MM.1S (cell line): ENCODE measurements around the gene SLC30A5.

Source experiments
- EZH2 ChIP-seq: fragments of 300-600 bp; sonication (generic); optimal IDR thresholded peaks from 2 replicates; pipeline ENCODE3; 2017; ENCODE audit warnings: low read depth, mild to moderate bottlenecking, antibody characterized with exemption, low read length, mixed read lengths
- TF ChIP-seq, protein P1 (sequence below): fragments of 300-600 bp; sonication (generic); IDR thresholded peaks from 2 replicates; pipeline ENCODE4 v1.5.1; 2016; ENCODE audit warnings: antibody characterized with exemption, low read length, mixed read lengths

DNA sequence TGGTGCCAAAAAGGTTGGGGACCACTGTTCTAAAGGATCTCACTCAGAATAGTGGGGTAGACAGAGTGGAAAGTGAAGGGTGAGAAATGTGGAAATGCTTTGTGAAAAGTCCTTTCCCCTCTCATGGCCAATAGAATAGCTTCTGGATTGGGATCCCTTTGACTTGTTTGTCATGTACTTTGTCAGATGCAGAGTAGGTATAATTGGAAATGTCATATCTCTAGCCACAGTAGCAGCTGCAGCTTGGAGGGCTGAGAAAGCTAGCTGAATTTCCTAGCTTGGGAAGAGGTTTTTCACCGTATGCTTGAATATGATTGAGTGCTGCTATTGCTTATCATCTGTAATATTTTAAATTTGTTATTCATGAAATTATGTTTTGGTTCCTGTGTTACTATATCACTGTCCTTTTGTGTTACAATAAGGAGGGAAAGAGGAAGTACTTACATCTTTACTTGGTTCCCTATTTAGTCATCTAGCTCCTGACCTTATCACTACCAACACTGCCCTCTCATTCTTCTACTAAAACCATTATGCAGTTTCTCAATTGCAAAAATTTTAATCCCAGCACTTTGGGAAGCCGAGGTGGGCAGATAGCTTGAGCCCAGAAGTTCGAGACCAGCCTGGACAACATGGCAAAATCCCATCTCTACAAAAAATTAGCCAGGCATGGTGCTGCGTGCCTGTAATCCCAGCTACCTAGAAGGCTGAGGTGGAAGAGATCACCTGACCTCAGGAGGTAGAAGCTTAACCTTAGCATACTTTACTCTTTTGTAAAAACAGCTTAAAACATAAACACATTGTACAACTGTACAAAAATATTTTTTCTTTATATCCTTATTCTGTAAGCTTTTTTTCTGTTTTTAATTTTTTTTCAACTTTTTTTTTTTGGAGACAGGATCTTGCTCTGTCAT, 12.4 kb downstream of the SLC30A5 start:
- TF ChIP-seq, protein P1, sequence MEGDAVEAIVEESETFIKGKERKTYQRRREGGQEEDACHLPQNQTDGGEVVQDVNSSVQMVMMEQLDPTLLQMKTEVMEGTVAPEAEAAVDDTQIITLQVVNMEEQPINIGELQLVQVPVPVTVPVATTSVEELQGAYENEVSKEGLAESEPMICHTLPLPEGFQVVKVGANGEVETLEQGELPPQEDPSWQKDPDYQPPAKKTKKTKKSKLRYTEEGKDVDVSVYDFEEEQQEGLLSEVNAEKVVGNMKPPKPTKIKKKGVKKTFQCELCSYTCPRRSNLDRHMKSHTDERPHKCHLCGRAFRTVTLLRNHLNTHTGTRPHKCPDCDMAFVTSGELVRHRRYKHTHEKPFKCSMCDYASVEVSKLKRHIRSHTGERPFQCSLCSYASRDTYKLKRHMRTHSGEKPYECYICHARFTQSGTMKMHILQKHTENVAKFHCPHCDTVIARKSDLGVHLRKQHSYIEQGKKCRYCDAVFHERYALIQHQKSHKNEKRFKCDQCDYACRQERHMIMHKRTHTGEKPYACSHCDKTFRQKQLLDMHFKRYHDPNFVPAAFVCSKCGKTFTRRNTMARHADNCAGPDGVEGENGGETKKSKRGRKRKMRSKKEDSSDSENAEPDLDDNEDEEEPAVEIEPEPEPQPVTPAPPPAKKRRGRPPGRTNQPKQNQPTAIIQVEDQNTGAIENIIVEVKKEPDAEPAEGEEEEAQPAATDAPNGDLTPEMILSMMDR, result no peak
- no peak for TF ChIP-seq EZH2
